Mesothelial cell of epicardium (in vitro differentiated cells): ENCODE measurements around the gene CTNND2. TPM values are rescaled to one million over a fixed set of nuclear protein-coding genes. Genes with fewer than 3 reads are reported as not detected.

Experiments
- DNase-seq, 2 experiments: peaks; one replicate each; pipeline ENCODE4 v3.0.0; 2021; ENCODE audit warnings: low spot score in 2 of 2; ENCODE audit not compliant: unreplicated experiment in 2 of 2
- H3K27ac Mint-ChIP-seq: 2 replicates; pipeline ENCODE4 v1.8.0; 2021; ENCODE audit warnings: mixed read lengths
- H3K27me3 Mint-ChIP-seq: 2 replicates; pipeline ENCODE4 v1.8.0; 2021; ENCODE audit warnings: low read depth, mixed read lengths
- H3K36me3 Mint-ChIP-seq: 2 replicates; pipeline ENCODE4 v1.8.0; 2021; ENCODE audit warnings: mixed read lengths
- H3K4me1 Mint-ChIP-seq: 2 replicates; pipeline ENCODE4 v1.8.0; 2021; ENCODE audit warnings: mixed read lengths
- H3K4me3 Mint-ChIP-seq: 2 replicates; pipeline ENCODE4 v1.8.0; 2021; ENCODE audit warnings: mild to moderate bottlenecking, moderate library complexity, mixed read lengths
- H3K9me3 Mint-ChIP-seq: 2 replicates; pipeline ENCODE4 v1.8.0; 2021; ENCODE audit warnings: mixed read lengths
- CTCF ChIP-seq: fragments of 200-600 bp; sonication (generic); IDR thresholded peaks from one replicate; pipeline ENCODE4 v1.5.0; 2021; ENCODE audit warnings: antibody characterized with exemption; ENCODE audit not compliant: unreplicated experiment
- total RNA-seq: library from RNA; stranded (reverse); gene quantifications from 3 replicates; pipeline ENCODE4 v1.2.1, GENCODE V29; 2021

The CTNND2 gene
- total RNA-seq, 1 donor from 2014 or later: 7.9 TPM

GRCh38 chr5:11596657-11597071, 307.6 kb downstream of the CTNND2 start:
- H3K9me3 Mint-ChIP-seq: peaks cover 12% of the 10 kb centered on the region
- DNase-seq: no peak
- no peak overlapping the region for H3K4me3 Mint-ChIP-seq
- H3K27me3 Mint-ChIP-seq: no peaks in the 10 kb centered on the region
- H3K36me3 Mint-ChIP-seq: no peaks in the 10 kb centered on the region
- TF ChIP-seq CTCF: no peak
- peaks cover 32% of the 10 kb centered on the region for H3K4me1 Mint-ChIP-seq
- H3K27ac Mint-ChIP-seq: no peak overlapping the region

GRCh38 chr5:11596185-11596584, 308.1 kb downstream of the CTNND2 start:
- Mint-ChIP-seq H3K9me3 (peaks cover 12% of the 10 kb centered on the region), H3K4me3 (no peak overlapping the region), H3K27me3 (no peaks in the 10 kb centered on the region), H3K4me1 (peaks cover 37% of the 10 kb centered on the region), H3K36me3 (no peaks in the 10 kb centered on the region), H3K27ac (no peak overlapping the region)
- no peak for TF ChIP-seq CTCF
- DNase-seq: no peak

- no peak for DNase-seq
- Mint-ChIP-seq H3K36me3 (no peaks in the 10 kb centered on the region), H3K9me3 (peaks cover 12% of the 10 kb centered on the region), H3K27ac (no peak overlapping the region), H3K4me3 (no peak overlapping the region), H3K4me1 (peaks cover 39% of the 10 kb centered on the region), H3K27me3 (no peaks in the 10 kb centered on the region)
- no peak for TF ChIP-seq CTCF
These were observed 309.2 kb downstream of the CTNND2 start for GRCh38 chr5:11595045-11595444.

GRCh38 chr5:11594021-11594420, 310.2 kb downstream of the CTNND2 start:
- no peak overlapping the region for H3K27ac Mint-ChIP-seq
- H3K27me3 Mint-ChIP-seq: no peaks in the 10 kb centered on the region
- no peak for TF ChIP-seq CTCF
- H3K9me3 Mint-ChIP-seq: peaks cover 8% of the 10 kb centered on the region
- DNase-seq: no peak
- H3K36me3 Mint-ChIP-seq: no peaks in the 10 kb centered on the region
- no peak overlapping the region for H3K4me3 Mint-ChIP-seq
- H3K4me1 Mint-ChIP-seq: peaks cover 39% of the 10 kb centered on the region

- Mint-ChIP-seq H3K27ac (no peak overlapping the region), H3K9me3 (peaks cover 1% of the 10 kb centered on the region), H3K27me3 (no peaks in the 10 kb centered on the region), H3K4me3 (no peak overlapping the region), H3K4me1 (peaks cover 33% of the 10 kb centered on the region), H3K36me3 (no peaks in the 10 kb centered on the region)
- no peak for TF ChIP-seq CTCF
- no peak for DNase-seq
These were observed 313.8 kb downstream of the CTNND2 start for GRCh38 chr5:11590475-11590874.

- H3K27me3 Mint-ChIP-seq: no peaks in the 10 kb centered on the region
- peaks cover 3% of the 10 kb centered on the region for H3K9me3 Mint-ChIP-seq
- TF ChIP-seq CTCF: no peak
- H3K4me3 Mint-ChIP-seq: peak overlapping the region; percentile 31
- H3K27ac Mint-ChIP-seq: peak overlapping the region; percentile 23
- H3K36me3 Mint-ChIP-seq: no peaks in the 10 kb centered on the region
- peaks cover 27% of the 10 kb centered on the region for H3K4me1 Mint-ChIP-seq
- no peak for DNase-seq
These were observed 315.4 kb downstream of the CTNND2 start for GRCh38 chr5:11588803-11589202.
